Measurements from ENCODE around the gene RBM22.

RBM22 gene

GRCh38 chr5:150700246-150700593, 642 bp downstream of the RBM22 start:
- H3K27ac Mint-ChIP-seq: no peak overlapping the region
- H3K36me3 Mint-ChIP-seq (ENCODE audit: low read depth): peaks cover 33% of the 10 kb centered on the region
- no peaks in the 10 kb centered on the region for H3K9me3 Mint-ChIP-seq
- H3K4me1 Mint-ChIP-seq (ENCODE audit: low read depth): peaks cover 6% of the 10 kb centered on the region
- DNase-seq (ENCODE audit: low spot score): no peak
- H3K4me3 Mint-ChIP-seq: no peak overlapping the region
- no peaks in the 10 kb centered on the region for H3K27me3 Mint-ChIP-seq (ENCODE audit: low read depth)

- H3K36me3 Mint-ChIP-seq (ENCODE audit: low read depth): peaks cover 70% of the 10 kb centered on the region
- H3K9me3 Mint-ChIP-seq: no peaks in the 10 kb centered on the region
- H3K27ac Mint-ChIP-seq: no peak overlapping the region
Measured at GRCh38 chr5:150694612-150695011, 6.2 kb downstream of the RBM22 start.

DNA sequence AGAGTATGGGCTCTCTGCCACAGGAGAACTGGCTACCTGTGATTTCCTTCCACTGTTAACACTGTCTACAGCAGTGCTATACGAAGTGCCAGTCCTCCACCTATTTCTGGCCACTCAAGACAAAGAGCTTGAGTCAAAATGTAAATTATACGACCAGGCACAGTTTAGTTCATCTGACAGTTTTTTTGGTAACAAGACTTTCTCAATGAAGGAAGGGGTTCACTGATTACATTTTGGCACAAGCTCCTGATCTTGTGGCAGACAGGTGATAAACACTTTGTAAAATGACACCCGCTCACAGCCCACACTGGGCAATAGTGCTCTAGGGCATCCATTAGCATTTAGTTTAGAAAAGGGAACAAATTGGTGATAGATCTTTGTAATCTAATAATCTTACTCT, 8.6 kb downstream of the RBM22 start:
- Mint-ChIP-seq H3K27ac (no peak overlapping the region), H3K27me3 (ENCODE audit: low read depth) (no peaks in the 10 kb centered on the region), H3K4me1 (ENCODE audit: low read depth) (peaks cover 2% of the 10 kb centered on the region), H3K36me3 (ENCODE audit: low read depth) (peaks cover 59% of the 10 kb centered on the region), H3K9me3 (no peaks in the 10 kb centered on the region), H3K4me3 (no peak overlapping the region)
- no peak for DNase-seq (ENCODE audit: low spot score)

More at GRCh38 chr5:150694612-150695011, 6.2 kb downstream of the RBM22 start:
- Mint-ChIP-seq H3K27me3 (ENCODE audit: low read depth) (no peaks in the 10 kb centered on the region), H3K4me3 (no peak overlapping the region), H3K4me1 (ENCODE audit: low read depth) (peaks cover 2% of the 10 kb centered on the region)
- no peak for DNase-seq (ENCODE audit: low spot score)

DNA sequence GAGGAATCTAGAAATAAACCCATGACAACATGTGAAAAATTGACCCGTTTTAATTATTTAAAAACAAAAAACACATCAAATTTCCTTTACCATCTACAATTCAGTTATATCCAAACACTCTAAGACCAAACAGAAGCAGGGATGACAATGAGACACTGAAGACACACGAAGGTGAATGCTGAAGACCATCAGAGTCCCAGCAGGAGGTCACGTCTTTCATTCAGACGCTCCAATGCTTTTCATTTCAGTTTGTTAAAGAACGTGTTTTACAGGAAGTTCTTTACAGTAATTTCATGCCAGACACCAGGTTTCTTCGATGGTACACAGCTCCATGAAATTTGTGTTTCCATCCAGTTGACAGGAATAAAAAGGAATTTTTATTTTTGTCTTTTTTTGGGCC, 10.1 kb downstream of the RBM22 start:
- no peak overlapping the region for H3K27ac Mint-ChIP-seq
- H3K27me3 Mint-ChIP-seq (ENCODE audit: low read depth): no peaks in the 10 kb centered on the region
- no peak overlapping the region for H3K4me3 Mint-ChIP-seq
- H3K4me1 Mint-ChIP-seq (ENCODE audit: low read depth): no peaks in the 10 kb centered on the region
- no peaks in the 10 kb centered on the region for H3K9me3 Mint-ChIP-seq
- no peak for DNase-seq (ENCODE audit: low spot score)
- peaks cover 50% of the 10 kb centered on the region for H3K36me3 Mint-ChIP-seq (ENCODE audit: low read depth)

DNA sequence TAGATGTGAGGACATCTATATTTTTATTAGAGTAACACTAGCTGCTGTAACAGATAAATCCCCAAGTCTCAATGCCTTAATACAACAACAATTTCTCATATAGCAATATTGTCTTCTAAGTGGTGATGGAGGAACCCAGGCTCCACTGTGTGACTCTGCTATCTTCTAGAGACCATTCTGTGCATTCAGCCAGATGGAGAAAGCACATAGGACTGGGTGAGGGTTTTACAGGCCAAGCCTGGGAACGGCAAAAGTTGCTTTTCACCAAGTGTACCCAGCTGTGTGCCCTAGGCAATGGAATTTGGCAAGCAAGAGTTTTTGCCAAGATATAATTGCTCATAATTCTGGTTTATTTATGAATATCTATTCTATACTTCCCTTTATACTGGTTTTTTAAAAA, 11.7 kb downstream of the RBM22 start:
- H3K9me3 Mint-ChIP-seq: no peaks in the 10 kb centered on the region
- peaks cover 36% of the 10 kb centered on the region for H3K36me3 Mint-ChIP-seq (ENCODE audit: low read depth)
- no peaks in the 10 kb centered on the region for H3K27me3 Mint-ChIP-seq (ENCODE audit: low read depth)

DNA sequence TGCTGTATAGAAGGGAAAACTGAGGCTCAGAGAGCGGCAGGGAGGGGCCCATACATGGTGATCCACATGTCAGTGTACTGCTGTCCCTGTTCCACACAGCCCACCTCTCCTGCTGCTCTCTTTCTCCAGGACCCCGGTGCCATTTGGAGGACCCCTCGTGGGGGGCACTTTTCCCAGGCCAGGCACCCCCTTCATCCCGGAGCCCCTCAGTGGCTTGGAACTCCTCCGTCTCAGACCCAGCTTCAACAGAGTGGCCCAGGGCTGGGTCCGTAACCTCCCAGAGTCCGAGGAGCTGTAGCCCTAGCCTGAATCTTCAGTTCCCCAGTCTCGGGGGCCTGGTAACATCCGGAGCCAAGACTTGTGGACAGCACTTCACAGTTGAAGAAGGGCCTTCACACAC, 24.3 kb downstream of the RBM22 start:
- H3K9me3 Mint-ChIP-seq: no peaks in the 10 kb centered on the region
- H3K27ac Mint-ChIP-seq: no peak overlapping the region
- H3K4me1 Mint-ChIP-seq (ENCODE audit: low read depth): peaks cover 2% of the 10 kb centered on the region
- H3K36me3 Mint-ChIP-seq (ENCODE audit: low read depth): no peaks in the 10 kb centered on the region
- H3K27me3 Mint-ChIP-seq (ENCODE audit: low read depth): no peaks in the 10 kb centered on the region
- H3K4me3 Mint-ChIP-seq: no peak overlapping the region
- DNase-seq (ENCODE audit: low spot score): no peak

More for the DNA sequence above, 11.7 kb downstream of the RBM22 start:
- Mint-ChIP-seq H3K27ac (no peak overlapping the region), H3K4me3 (no peak overlapping the region), H3K4me1 (ENCODE audit: low read depth) (no peaks in the 10 kb centered on the region)
- DNase-seq (ENCODE audit: low spot score): no peak

DNA sequence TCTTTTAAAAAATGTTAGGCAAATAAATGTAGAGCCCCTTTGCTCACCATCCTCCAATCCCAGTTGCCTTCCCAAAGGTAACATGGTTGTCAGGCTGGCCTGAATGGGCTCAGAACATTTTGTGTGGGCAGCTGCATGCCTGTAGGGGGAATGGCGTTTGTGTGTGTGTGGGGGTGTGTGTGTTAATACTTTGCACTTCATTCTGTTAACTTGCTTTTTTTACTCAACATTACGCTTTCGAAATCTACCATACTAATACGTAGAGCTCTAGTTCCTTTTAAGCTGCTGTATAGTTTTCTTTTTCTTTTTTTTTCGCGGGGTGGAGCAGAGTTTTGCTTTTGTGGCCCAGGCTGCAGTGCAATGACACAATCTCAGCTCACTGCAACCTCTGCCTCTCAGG, 25.8 kb downstream of the RBM22 start:
- Mint-ChIP-seq H3K27ac (no peak overlapping the region), H3K27me3 (ENCODE audit: low read depth) (peaks cover 11% of the 10 kb centered on the region), H3K4me1 (ENCODE audit: low read depth) (peaks cover 2% of the 10 kb centered on the region), H3K4me3 (no peak overlapping the region), H3K36me3 (ENCODE audit: low read depth) (no peaks in the 10 kb centered on the region), H3K9me3 (no peaks in the 10 kb centered on the region)
- DNase-seq (ENCODE audit: low spot score): no peak

DNA sequence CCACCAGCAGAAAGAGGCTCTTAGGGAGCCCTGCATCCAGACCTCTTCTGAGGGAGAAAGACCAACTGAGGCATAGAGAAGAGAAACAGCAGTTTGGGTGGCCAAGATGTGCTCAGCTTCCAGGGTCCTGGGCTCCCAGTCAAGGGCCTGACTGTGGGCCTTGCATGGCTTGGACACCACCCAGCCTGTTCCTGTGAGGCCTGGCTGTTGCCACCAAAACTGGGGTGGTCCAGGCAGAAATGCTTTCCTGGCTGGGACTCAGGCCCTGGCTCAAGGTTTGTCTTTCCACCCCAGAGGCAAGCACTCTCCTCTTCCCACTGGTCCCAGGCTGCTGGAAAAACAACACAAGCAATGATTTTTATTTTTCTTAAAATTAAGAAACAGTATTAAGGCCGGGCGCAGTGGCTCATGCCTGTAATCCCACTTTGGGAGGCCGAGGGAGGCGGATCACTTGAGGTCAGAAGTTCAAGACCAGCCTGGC, 26.5 kb downstream of the RBM22 start:
- Mint-ChIP-seq H3K27me3 (ENCODE audit: low read depth) (peaks cover 14% of the 10 kb centered on the region), H3K27ac (no peak overlapping the region), H3K4me1 (ENCODE audit: low read depth) (peaks cover 2% of the 10 kb centered on the region), H3K36me3 (ENCODE audit: low read depth) (no peaks in the 10 kb centered on the region), H3K9me3 (no peaks in the 10 kb centered on the region), H3K4me3 (no peak overlapping the region)
- no peak for DNase-seq (ENCODE audit: low spot score)

DNA sequence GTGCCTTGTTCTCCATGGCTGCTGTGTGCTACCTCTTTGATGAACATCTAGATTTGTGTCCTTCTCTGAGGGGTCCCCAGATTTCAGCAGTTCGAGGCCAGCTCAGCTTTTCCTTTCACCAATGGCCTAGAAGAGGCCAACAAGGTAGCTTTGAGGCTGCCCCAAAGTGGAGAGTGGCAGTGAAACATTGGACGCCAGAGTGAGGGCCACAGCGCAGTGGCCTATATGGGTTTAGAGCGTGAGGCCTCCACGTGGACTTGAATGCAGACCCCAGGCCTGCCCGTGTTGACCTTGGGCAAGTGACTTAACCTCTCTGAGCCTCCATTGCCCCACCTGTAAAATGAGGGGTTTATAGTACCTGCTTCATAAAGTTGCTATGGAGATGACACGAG, 28.0 kb downstream of the RBM22 start:
- Mint-ChIP-seq H3K36me3 (ENCODE audit: low read depth) (no peaks in the 10 kb centered on the region), H3K4me3 (peak overlapping the region; percentile 75), H3K27ac (no peak overlapping the region), H3K9me3 (no peaks in the 10 kb centered on the region), H3K4me1 (ENCODE audit: low read depth) (peaks cover 2% of the 10 kb centered on the region), H3K27me3 (ENCODE audit: low read depth) (peaks cover 15% of the 10 kb centered on the region)
- DNase-seq (ENCODE audit: low spot score): no peak

DNA sequence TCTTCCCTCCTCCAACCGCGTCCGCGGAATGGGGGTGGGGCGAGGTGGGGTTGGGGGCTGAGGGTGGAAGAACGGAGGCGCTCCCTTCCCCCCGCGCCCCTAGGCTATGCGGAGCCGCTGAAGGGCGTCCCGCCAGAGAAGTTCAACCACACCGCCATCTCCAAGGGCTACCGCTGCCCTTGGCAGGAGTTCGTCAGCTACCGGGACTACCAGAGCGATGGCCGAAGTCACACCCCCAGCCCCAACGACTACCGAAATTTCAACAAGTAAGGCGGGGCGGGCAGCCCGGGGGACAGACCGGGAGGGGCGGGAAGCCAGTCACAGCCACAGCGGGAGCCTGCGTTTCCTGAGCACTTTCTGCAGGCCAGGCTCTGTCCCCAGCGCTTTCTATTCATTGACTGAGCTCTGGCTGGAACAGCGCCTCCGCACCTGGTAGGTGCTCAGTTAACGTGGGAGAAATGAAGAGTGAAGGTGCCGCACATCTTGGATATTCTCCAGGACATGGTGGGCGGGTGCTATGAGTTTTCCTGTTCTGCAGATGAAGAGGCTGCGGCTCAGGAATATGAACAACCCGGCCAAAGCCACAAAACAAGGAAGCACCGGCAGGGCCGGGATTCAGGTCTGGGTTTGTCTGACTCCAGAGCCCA, 28.5 kb downstream of the RBM22 start:
- no peaks in the 10 kb centered on the region for H3K9me3 Mint-ChIP-seq
- peaks cover 15% of the 10 kb centered on the region for H3K27me3 Mint-ChIP-seq (ENCODE audit: low read depth)
- DNase-seq (ENCODE audit: low spot score): peak; percentile 10
- H3K4me1 Mint-ChIP-seq (ENCODE audit: low read depth): peaks cover 2% of the 10 kb centered on the region
- no peak overlapping the region for H3K27ac Mint-ChIP-seq
- no peaks in the 10 kb centered on the region for H3K36me3 Mint-ChIP-seq (ENCODE audit: low read depth)
- peak overlapping the region; percentile 75 for H3K4me3 Mint-ChIP-seq

GRCh38 chr5:150671509-150672236, 29.2 kb downstream of the RBM22 start:
- no peaks in the 10 kb centered on the region for H3K36me3 Mint-ChIP-seq (ENCODE audit: low read depth)
- H3K27me3 Mint-ChIP-seq (ENCODE audit: low read depth): peaks cover 15% of the 10 kb centered on the region
- no peaks in the 10 kb centered on the region for H3K9me3 Mint-ChIP-seq
- no peak for DNase-seq (ENCODE audit: low spot score)
- H3K4me3 Mint-ChIP-seq: peak overlapping the region; percentile 75
- no peak overlapping the region for H3K27ac Mint-ChIP-seq
- H3K4me1 Mint-ChIP-seq (ENCODE audit: low read depth): peaks cover 2% of the 10 kb centered on the region

- Mint-ChIP-seq H3K36me3 (ENCODE audit: low read depth) (no peaks in the 10 kb centered on the region), H3K4me1 (ENCODE audit: low read depth) (peaks cover 2% of the 10 kb centered on the region), H3K4me3 (peak overlapping the region; percentile 12), H3K27me3 (ENCODE audit: low read depth) (peaks cover 15% of the 10 kb centered on the region), H3K9me3 (no peaks in the 10 kb centered on the region), H3K27ac (no peak overlapping the region)
- DNase-seq (ENCODE audit: low spot score): no peak
Measured at GRCh38 chr5:150670948-150671310, 29.9 kb downstream of the RBM22 start.

- DNase-seq (ENCODE audit: low spot score): no peak
Measured at GRCh38 chr5:150670275-150670947, 30.5 kb downstream of the RBM22 start.

GRCh38 chr5:150665044-150665443, 35.8 kb downstream of the RBM22 start:
- Mint-ChIP-seq H3K4me1 (ENCODE audit: low read depth) (no peaks in the 10 kb centered on the region), H3K36me3 (ENCODE audit: low read depth) (no peaks in the 10 kb centered on the region), H3K27ac (no peak overlapping the region), H3K27me3 (ENCODE audit: low read depth) (peaks cover 8% of the 10 kb centered on the region), H3K9me3 (no peaks in the 10 kb centered on the region), H3K4me3 (no peak overlapping the region)
- no peak for DNase-seq (ENCODE audit: low spot score)

More at GRCh38 chr5:150670275-150670947, 30.5 kb downstream of the RBM22 start:
- peaks cover 15% of the 10 kb centered on the region for H3K27me3 Mint-ChIP-seq (ENCODE audit: low read depth)
- no peaks in the 10 kb centered on the region for H3K36me3 Mint-ChIP-seq (ENCODE audit: low read depth)
- no peak overlapping the region for H3K27ac Mint-ChIP-seq
- no peaks in the 10 kb centered on the region for H3K9me3 Mint-ChIP-seq
- peak overlapping the region; percentile 12 for H3K4me3 Mint-ChIP-seq
- peaks cover 2% of the 10 kb centered on the region for H3K4me1 Mint-ChIP-seq (ENCODE audit: low read depth)
